PC-9 (cell line): Measurements from ENCODE around the gene ENO1. TPM values are rescaled to one million over a fixed set of nuclear protein-coding genes. Genes with fewer than 3 reads are reported as not detected.
A peak's percentile ranks its signal among the peaks of the same experiment; 100 is the strongest.

Experiments used
- BruUV-seq: library from RNA; stranded (reverse); fragments of 400-500 nt; replicated peaks from 2 replicates; lab custom pipeline; 2021; lab: Mats Ljungman, UMichigan
- CTCF ChIA-PET: fragments of 300-600 bp; sonication (Branson Sonifier 250); formaldehyde crosslinking; loops from one replicate; lab custom pipeline; 2022; ENCODE audit warnings: antibody characterized with exemption; lab: Charles Lee
- POLR2A ChIA-PET: fragments of 300-600 bp; sonication (Branson Sonifier 250); formaldehyde crosslinking; loops from one replicate; lab custom pipeline; 2022; ENCODE audit warnings: antibody characterized with exemption; ENCODE audit not compliant: unreplicated experiment; lab: Charles Lee
- DNase-seq, 2 experiments: peaks; one replicate each; pipeline versions ENCODE4 v3.0.0 to v3.0.0-alpha.2; 2015 to 2022; ENCODE audit warnings: mixed read lengths in 1 of 2
- H2AFZ ChIP-seq: fragments of 200-600 bp; sonication (generic); 2 replicates; pipeline ENCODE4 v1.8.1; 2017; ENCODE audit warnings: antibody characterized with exemption
- H3F3A ChIP-seq: fragments of 200-600 bp; sonication (generic); 2 replicates; pipeline ENCODE4 v1.8.1; 2017; ENCODE audit warnings: antibody characterized with exemption, mild to moderate bottlenecking, low read depth; ENCODE audit not compliant: insufficient read depth
- H3K27ac ChIP-seq: fragments of 200-600 bp; sonication (generic); 2 replicates; pipeline ENCODE4 v1.6.1; 2016; ENCODE audit warnings: mixed run types
- H3K27me3 ChIP-seq: fragments of 200-600 bp; sonication (generic); 2 replicates; pipeline ENCODE4 v1.6.1; 2016; ENCODE audit warnings: low read depth, mixed run types; ENCODE audit not compliant: insufficient read depth
- H3K36me3 ChIP-seq: fragments of 200-600 bp; sonication (generic); 2 replicates; pipeline ENCODE4 v1.6.1; 2016; ENCODE audit warnings: low read depth, mixed run types
- H3K4me1 ChIP-seq: fragments of 200-600 bp; sonication (generic); replicated peaks from 2 replicates; pipeline ENCODE4 v1.6.1; 2016; ENCODE audit warnings: mixed run types; ENCODE audit not compliant: insufficient read depth
- H3K4me2 ChIP-seq: fragments of 200-600 bp; sonication (generic); 2 replicates; pipeline ENCODE4 v1.6.1; 2017; ENCODE audit warnings: mixed run types
- H3K4me3 ChIP-seq: fragments of 200-600 bp; sonication (generic); 2 replicates; pipeline ENCODE4 v1.6.1; 2016; ENCODE audit warnings: mixed run types
- H3K79me2 ChIP-seq: fragments of 200-600 bp; sonication (generic); 2 replicates; pipeline ENCODE4 v1.6.1; 2017; ENCODE audit warnings: low read depth, mixed run types
- H3K9me2 ChIP-seq: fragments of 200-600 bp; sonication (generic); 2 replicates; pipeline ENCODE4 v1.8.1; 2017; ENCODE audit warnings: mild to moderate bottlenecking; ENCODE audit not compliant: insufficient read depth
- H3K9me3 ChIP-seq: fragments of 200-600 bp; sonication (generic); 2 replicates; pipeline ENCODE4 v1.8.1; 2016; ENCODE audit warnings: low read depth; ENCODE audit not compliant: insufficient read depth
- H4K20me1 ChIP-seq: fragments of 200-600 bp; sonication (generic); 2 replicates; pipeline ENCODE4 v1.8.1; 2017; ENCODE audit not compliant: insufficient read depth
- CTCF ChIP-seq: fragments of 200-600 bp; sonication (generic); conservative IDR thresholded peaks from 2 replicates; pipeline ENCODE4 v1.6.1; 2017; ENCODE audit warnings: mixed run types, antibody characterized with exemption, mild to moderate bottlenecking, moderate library complexity
- EZH2 ChIP-seq: fragments of 200-600 bp; sonication (generic); IDR thresholded peaks from 2 replicates; pipeline ENCODE4 v1.8.0; 2017; ENCODE audit warnings: antibody characterized with exemption, low read depth
- intact Hi-C: fragments of 100-400 bp; cut with micrococcal nuclease; formaldehyde crosslinking; loops from one replicate; pipeline ENCODE4 v1.10.0; 2022; ENCODE audit not compliant: unreplicated experiment
- total RNA-seq: library from RNA; stranded (reverse); gene quantifications from 2 replicates; pipeline ENCODE4 v1.2.3, GENCODE V29; 2021

ENO1 gene
- total RNA-seq, 1 experiment from 2014 or later: 1,902 TPM

- CTCF ChIA-PET: no interaction called here
- BruUV-seq: no TSS peak
- H4K20me1 ChIP-seq: no peaks in the 10 kb centered on the region
- peaks cover 47% of the 10 kb centered on the region for H3K4me1 ChIP-seq
- H3K9me3 ChIP-seq: no peaks in the 10 kb centered on the region
- H3K4me2 ChIP-seq: peak within 1 kb of the TSS; percentile 98
- H2AFZ ChIP-seq: peak within 1 kb of the TSS; percentile 87
- intact Hi-C loops: loop anchor here (1.0 to 5.0 kb wide), 2 partner anchors 28 to 85 kb away; no protein-coding TSS in a partner anchor
- H3K9me2 ChIP-seq: no peaks in the 10 kb centered on the region
- peaks cover 42% of the 10 kb centered on the region for H3K79me2 ChIP-seq
- H3K36me3 ChIP-seq: no peaks in the 10 kb centered on the region
- H3F3A ChIP-seq: peaks cover 22% of the 10 kb centered on the region
- peak within 1 kb of the TSS; percentile 73 for H3K27ac ChIP-seq
- POLR2A ChIA-PET: interaction anchor here (0.6 to 0.9 kb wide), 2 partner anchors 130 to 157 kb away, joined by 4 to 22 read pairs; no protein-coding TSS in a partner anchor
- TF ChIP-seq CTCF (no peak), EZH2 (no peak)
- H3K27me3 ChIP-seq: no peaks in the 10 kb centered on the region
- H3K4me3 ChIP-seq: peak within 1 kb of the TSS; percentile 92
- DNase-seq: peak; percentile 71 to 96
These were observed 60.8 kb downstream of the ENO1 start, which contains the start of gene RERE for GRCh38 chr1:8817412-8818324. Gene RERE (minus strand): TSS chr1:8817640.

DNA sequence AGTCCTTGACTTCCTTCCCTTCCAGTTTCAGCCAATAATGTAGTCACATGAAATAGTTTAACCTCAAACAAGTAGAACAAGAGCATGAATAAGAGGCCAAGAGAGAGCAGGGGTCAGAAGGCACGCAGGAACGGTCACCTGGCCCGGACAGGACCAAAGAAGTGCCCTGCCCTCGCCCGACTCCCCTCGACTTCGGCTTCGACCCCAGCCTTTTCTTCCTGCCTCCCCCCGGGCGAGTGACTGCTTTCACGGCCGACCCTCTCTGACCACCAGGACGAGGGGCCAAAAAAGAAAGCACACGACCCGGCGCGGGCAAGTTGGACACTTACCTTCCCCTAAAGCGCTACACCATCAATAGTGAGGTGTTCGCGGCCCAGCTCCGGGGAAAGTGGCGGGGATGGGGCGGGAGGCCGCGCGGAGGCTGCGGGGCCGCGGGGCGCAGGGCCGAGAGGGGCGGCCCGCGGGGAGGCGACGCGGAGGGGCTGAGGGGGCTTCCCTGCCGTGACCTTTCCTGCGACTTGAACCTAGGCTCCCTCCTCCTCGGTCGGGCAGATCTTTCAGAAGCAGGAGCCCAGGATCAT lies 61.6 kb downstream of the ENO1 start:
- H4K20me1 ChIP-seq: no peaks in the 10 kb centered on the region
- peaks cover 16% of the 10 kb centered on the region for H3F3A ChIP-seq
- H3K4me1 ChIP-seq: peaks cover 41% of the 10 kb centered on the region
- TSS peak; percentile 65 for BruUV-seq
- intact Hi-C loops: loop anchor here (1.0 to 5.0 kb wide), 2 partner anchors 28 to 85 kb away; no protein-coding TSS in a partner anchor
- H3K27me3 ChIP-seq: no peaks in the 10 kb centered on the region
- peak overlapping the region; percentile 87 for H2AFZ ChIP-seq
- no peaks in the 10 kb centered on the region for H3K9me3 ChIP-seq
- TF ChIP-seq EZH2: no peak
- no peak for TF ChIP-seq CTCF
- ChIA-PET POLR2A (interaction anchor here (0.9 kb wide), 1 partner anchor 158 kb away, joined by 22 read pairs; no protein-coding TSS in a partner anchor), CTCF (no interaction called here)
- H3K9me2 ChIP-seq: no peaks in the 10 kb centered on the region
- peak overlapping the region; percentile 98 for H3K4me2 ChIP-seq
- H3K4me3 ChIP-seq: peak overlapping the region; percentile 92
- H3K27ac ChIP-seq: peak overlapping the region; percentile 73
- H3K79me2 ChIP-seq: peaks cover 48% of the 10 kb centered on the region
- H3K36me3 ChIP-seq: no peaks in the 10 kb centered on the region
- peak; percentile 20 to 47 for DNase-seq

GRCh38 chr1:8816264-8816663 lies 62.2 kb downstream of the ENO1 start:
- TF ChIP-seq EZH2 (no peak), CTCF (no peak)
- Histone ChIP-seq H3K4me1 (peaks cover 41% of the 10 kb centered on the region), H3K36me3 (no peaks in the 10 kb centered on the region), H3K9me2 (no peaks in the 10 kb centered on the region), H3K9me3 (no peaks in the 10 kb centered on the region), H3F3A (peaks cover 16% of the 10 kb centered on the region), H3K4me2 (peak overlapping the region; percentile 98), H3K27me3 (no peaks in the 10 kb centered on the region), H4K20me1 (no peaks in the 10 kb centered on the region), H3K79me2 (peaks cover 48% of the 10 kb centered on the region), H3K27ac (peak overlapping the region; percentile 73), H3K4me3 (peak overlapping the region; percentile 92), H2AFZ (peak overlapping the region; percentile 87; the same call in 1 of the 2 replicates)
- intact Hi-C loops: loop anchor here (5.0 kb wide), 1 partner anchor 84 kb away; no protein-coding TSS in a partner anchor
- CTCF ChIA-PET: interaction anchor here (0.8 to 0.9 kb wide), 2 partner anchors 33 to 113 kb away, joined by 3 read pairs; no protein-coding TSS in a partner anchor
- POLR2A ChIA-PET: interaction anchor here (0.6 to 0.7 kb wide), 2 partner anchors 62 to 280 kb away, joined by 3 read pairs; partner anchors contain the start of gene ENO1
- no peak for DNase-seq
- no TSS peak for BruUV-seq
